Measurements from ENCODE around the gene XYLB. TPM values are rescaled to one million over a fixed set of nuclear protein-coding genes. Genes with fewer than 3 reads are reported as not detected.
A peak's percentile ranks its signal among the peaks of the same experiment; 100 is the strongest.

The XYLB gene
- total RNA-seq, 1 experiment from 2014 or later, result 11.2 TPM

- ATAC-seq, result peak; percentile 0; the same call in 1 of the 2 replicates
- Histone ChIP-seq H3K9ac (ENCODE audit: low read length) (peak overlapping the region; percentile 81), H3F3A (ENCODE audit: low read length, unreplicated experiment) (no peaks in the 10 kb centered on the region), H2AFZ (ENCODE audit: low read length) (peak overlapping the region; percentile 92), H3K9me3 (ENCODE audit: low read length) (no peaks in the 10 kb centered on the region; the same call in 1 of the 2 replicates), H3K4me2 (ENCODE audit: low read length) (peak overlapping the region; percentile 100), H4K20me1 (ENCODE audit: low read length) (no peaks in the 10 kb centered on the region), H3K79me2 (ENCODE audit: low read length) (peaks cover 30% of the 10 kb centered on the region), H3K27me3 (ENCODE audit: low read length) (no peaks in the 10 kb centered on the region), H3K36me3 (ENCODE audit: low read depth, low read length) (no peaks in the 10 kb centered on the region), H3K4me1 (ENCODE audit: insufficient read depth, low read length) (peaks cover 28% of the 10 kb centered on the region; the same call in 1 of the 2 replicates), H3K4me3 (ENCODE audit: low read length) (peak overlapping the region; percentile 82), H3K9me2 (replicated peaks; ENCODE audit: low read length) (no peaks in the 10 kb centered on the region), H3K27ac (ENCODE audit: low read length) (no peak overlapping the region)
- ChIA-PET CTCF (interaction anchor here (0.6 kb wide), 1 partner anchor 109 kb away, joined by 5 read pairs; the partner anchor contains the start of gene XYLB), POLR2A (ENCODE audit: unreplicated experiment) (interaction anchor here (0.5 to 0.6 kb wide), 2 partner anchors 10 to 255 kb away, joined by 3 to 4 read pairs; no protein-coding TSS in a partner anchor)
- TF ChIP-seq CTCF (conservative IDR thresholded peaks at IDR 0.05; ENCODE audit: low read depth, low read length) (no peak), EZH2phosphoT487 (IDR thresholded peaks at IDR 0.05; ENCODE audit: borderline replicate concordance, low read length) (no peak), EZH2 (IDR thresholded peaks at IDR 0.05; ENCODE audit: low read length, unreplicated experiment) (no peak)
- intact Hi-C loops (cut with micrococcal nuclease), result loop anchor here (1.0 to 10.0 kb wide), 3 partner anchors 107 to 451 kb away; partner anchors contain the start of genes ACAA1 and MYD88
- no peak for DNase-seq
- BruUV-seq (replicated peaks), result no TSS peak
These were observed 109.2 kb downstream of the XYLB start for GRCh38 chr3:38455639-38456430.

GRCh38 chr3:38457111-38458003 is 110.8 kb downstream of the XYLB start:
- ATAC-seq (no peak), DNase-seq (no peak)
- Histone ChIP-seq H2AFZ (ENCODE audit: low read length) (no peak overlapping the region), H3K9me3 (ENCODE audit: low read length) (no peaks in the 10 kb centered on the region), H3K79me2 (ENCODE audit: low read length) (peaks cover 30% of the 10 kb centered on the region), H3K9me2 (replicated peaks; ENCODE audit: low read length) (no peaks in the 10 kb centered on the region), H3K36me3 (ENCODE audit: low read depth, low read length) (no peaks in the 10 kb centered on the region), H4K20me1 (ENCODE audit: low read length) (no peaks in the 10 kb centered on the region), H3K4me2 (ENCODE audit: low read length) (no peak overlapping the region), H3K27ac (ENCODE audit: low read length) (no peak overlapping the region), H3K4me1 (ENCODE audit: insufficient read depth, low read length) (peaks cover 28% of the 10 kb centered on the region; the same call in 1 of the 2 replicates), H3K4me3 (ENCODE audit: low read length) (no peak overlapping the region), H3K27me3 (ENCODE audit: low read length) (no peaks in the 10 kb centered on the region), H3K9ac (ENCODE audit: low read length) (no peak overlapping the region), H3F3A (ENCODE audit: low read length, unreplicated experiment) (no peaks in the 10 kb centered on the region)
- BruUV-seq (replicated peaks), result no TSS peak
- CTCF ChIA-PET, result no interaction called here
- TF ChIP-seq CTCF (conservative IDR thresholded peaks at IDR 0.05; ENCODE audit: low read depth, low read length), result no peak
- TF ChIP-seq EZH2 (IDR thresholded peaks at IDR 0.05; ENCODE audit: low read length, unreplicated experiment), result no peak
- no peak for TF ChIP-seq EZH2phosphoT487 (IDR thresholded peaks at IDR 0.05; ENCODE audit: borderline replicate concordance, low read length)
- intact Hi-C loops (cut with micrococcal nuclease), result loop anchor here (10.0 kb wide), 2 partner anchors 323 to 453 kb away; partner anchors contain the start of genes ACAA1 and MYD88
- POLR2A ChIA-PET (ENCODE audit: unreplicated experiment), result no interaction called here

All from PC-3 (cell line).